Activated naive CD4-positive, alpha-beta T cell treated with anti-CD3 and anti-CD28 coated beads, Interleukin-2, amount 50 U/mL, for 24 hours (primary cell): ENCODE measurements around the gene LYPD4.
A peak's percentile ranks its signal among the peaks of the same experiment; 100 is the strongest.

ENCODE experiments used
- H3K27ac Mint-ChIP-seq: one replicate; pipeline ENCODE4 v1.8.0; 2021; ENCODE audit warnings: mild to moderate bottlenecking, mixed read lengths
- H3K27me3 Mint-ChIP-seq: one replicate; pipeline ENCODE4 v1.8.0; 2021; ENCODE audit warnings: mixed read lengths
- H3K36me3 Mint-ChIP-seq: one replicate; pipeline ENCODE4 v1.8.0; 2021; ENCODE audit warnings: mixed read lengths
- H3K4me1 Mint-ChIP-seq: one replicate; pipeline ENCODE4 v1.8.0; 2021; ENCODE audit warnings: mixed read lengths
- H3K4me3 Mint-ChIP-seq: one replicate; pipeline ENCODE4 v1.8.0; 2021; ENCODE audit warnings: mild to moderate bottlenecking, mixed read lengths
- H3K9me3 Mint-ChIP-seq: one replicate; pipeline ENCODE4 v1.8.0; 2021; ENCODE audit warnings: mixed read lengths

Gene LYPD4

DNA sequence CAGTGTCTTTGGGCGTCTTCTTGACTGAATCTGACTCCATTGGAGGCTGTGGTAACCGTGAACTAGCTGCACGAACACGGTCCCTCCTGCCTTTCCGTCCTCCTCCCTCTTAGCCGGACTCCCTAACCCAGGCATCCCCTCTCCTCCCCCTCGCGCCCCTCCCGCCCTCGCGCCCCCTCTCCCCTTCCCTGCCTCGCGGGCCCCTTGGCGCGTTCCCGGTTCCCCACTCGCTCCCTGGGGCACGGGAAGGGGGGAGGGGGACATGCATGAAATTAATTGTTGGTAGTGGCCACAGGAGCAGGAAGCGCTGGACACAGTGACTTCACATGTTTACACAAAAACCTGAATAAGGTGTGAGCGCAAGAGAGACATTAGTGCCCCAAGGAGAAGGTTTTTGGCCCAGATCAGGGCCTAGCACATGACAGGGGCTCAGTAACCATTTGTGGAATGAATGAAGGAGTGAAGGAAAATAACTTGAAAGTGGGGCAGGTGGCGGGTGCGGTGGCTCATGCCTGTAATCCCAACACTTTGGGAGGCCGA, 638 bp upstream of the LYPD4 start:
- H3K27ac Mint-ChIP-seq, result no peak overlapping the region

DNA sequence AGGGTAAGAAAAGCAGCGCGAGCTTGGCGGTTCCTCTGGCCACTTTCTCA, 343 bp upstream of the LYPD4 start, which contains the start of gene DMRTC2:
Gene DMRTC2, plus strand, starts transcription at position 42 of the 50 bp plus-strand sequence. CDS start 2,387 bp downstream, outside the sequence.
- Mint-ChIP-seq H3K27ac (no peak within 1 kb of the TSS), H3K4me1 (no peaks in the 10 kb centered on the region), H3K27me3 (no peaks in the 10 kb centered on the region), H3K9me3 (no peaks in the 10 kb centered on the region), H3K4me3 (no peak within 1 kb of the TSS), H3K36me3 (no peaks in the 10 kb centered on the region)

More for the DNA sequence above, 638 bp upstream of the LYPD4 start:
- H3K27me3 Mint-ChIP-seq, result no peaks in the 10 kb centered on the region
- no peak overlapping the region for H3K4me3 Mint-ChIP-seq
- H3K9me3 Mint-ChIP-seq, result no peaks in the 10 kb centered on the region
- H3K4me1 Mint-ChIP-seq, result no peaks in the 10 kb centered on the region
- no peaks in the 10 kb centered on the region for H3K36me3 Mint-ChIP-seq

DNA sequence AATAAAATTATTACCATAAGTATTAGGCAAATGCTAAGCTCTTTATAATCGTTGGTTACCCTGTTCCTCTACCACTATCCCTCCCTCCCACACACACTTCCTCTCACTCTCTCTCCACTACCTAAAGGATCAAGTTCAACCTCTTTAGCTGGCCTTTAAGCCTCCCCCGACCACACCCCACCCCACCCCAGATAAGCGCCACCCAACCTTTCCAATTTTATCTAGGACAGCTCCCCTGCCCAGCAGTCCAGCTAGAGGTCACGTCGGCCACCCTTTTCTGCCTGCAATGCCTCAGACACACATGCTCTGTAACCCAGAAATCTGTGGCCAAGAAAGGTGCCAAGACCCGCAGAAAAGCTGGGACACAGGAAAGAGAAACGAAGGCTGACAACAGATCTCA, 1.1 kb downstream of the LYPD4 start:
- Mint-ChIP-seq H3K27ac (no peak overlapping the region), H3K36me3 (no peaks in the 10 kb centered on the region), H3K4me3 (no peak overlapping the region), H3K4me1 (no peaks in the 10 kb centered on the region), H3K9me3 (no peaks in the 10 kb centered on the region), H3K27me3 (peaks cover 2% of the 10 kb centered on the region)

DNA sequence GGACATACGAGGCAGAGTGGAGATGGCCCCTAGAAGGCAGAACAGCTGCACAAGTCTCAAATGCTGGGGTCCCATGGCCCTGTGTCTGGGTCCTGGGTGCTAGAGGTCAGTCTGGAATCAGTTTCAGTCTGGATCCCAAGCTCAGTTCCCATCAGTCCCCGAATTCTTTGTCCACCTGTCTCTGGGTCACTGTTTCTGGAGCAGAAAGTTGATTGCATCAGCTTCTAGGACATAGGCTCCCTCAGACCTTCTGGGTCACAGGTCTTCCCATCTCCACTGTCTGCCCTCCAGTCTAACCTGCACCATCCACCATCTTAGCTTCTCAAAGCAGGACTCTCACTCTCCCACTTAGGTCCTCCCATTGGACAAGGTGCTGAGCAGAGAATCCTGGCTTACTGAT, 5.3 kb downstream of the LYPD4 start:
- Mint-ChIP-seq H3K4me1 (no peaks in the 10 kb centered on the region), H3K4me3 (no peak overlapping the region), H3K27ac (no peak overlapping the region), H3K9me3 (no peaks in the 10 kb centered on the region), H3K27me3 (peaks cover 3% of the 10 kb centered on the region), H3K36me3 (no peaks in the 10 kb centered on the region)

DNA sequence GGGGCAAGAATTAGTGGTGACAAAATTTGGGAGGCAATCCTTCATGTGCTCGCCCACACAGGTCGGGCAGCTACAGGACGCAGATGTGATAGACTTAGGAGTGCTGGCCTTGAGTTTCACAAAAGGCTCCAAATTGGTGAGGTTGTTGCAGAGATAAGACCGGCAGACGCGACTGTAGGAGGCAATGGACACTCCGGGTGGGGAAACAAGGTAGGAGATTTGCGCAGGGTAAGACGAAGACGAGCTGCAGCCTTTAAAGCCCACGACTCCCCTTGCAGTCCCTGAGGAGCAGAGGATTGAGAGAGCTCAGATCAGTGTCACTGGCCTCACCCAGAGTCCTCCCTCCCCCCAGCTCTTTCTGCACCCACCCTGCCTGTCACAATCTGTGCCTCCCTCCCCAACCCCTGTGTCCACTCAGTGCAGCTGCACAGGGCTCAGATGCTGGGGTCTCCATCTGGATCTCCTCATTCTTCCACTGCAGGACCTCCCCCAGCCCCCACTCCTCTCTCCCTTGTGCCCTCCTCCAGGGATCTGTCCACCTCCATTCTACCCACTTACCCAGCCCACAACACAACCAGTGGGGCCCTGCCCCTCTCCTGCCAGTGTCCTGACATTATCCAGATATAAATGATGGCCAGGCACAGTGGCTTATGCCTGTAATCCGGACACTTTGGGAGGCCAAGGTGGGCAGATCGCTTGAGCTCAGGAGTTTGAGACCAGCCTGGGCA, 6.3 kb downstream of the LYPD4 start:
- H3K27ac Mint-ChIP-seq, result no peak overlapping the region
- no peaks in the 10 kb centered on the region for H3K36me3 Mint-ChIP-seq
- H3K4me1 Mint-ChIP-seq, result no peaks in the 10 kb centered on the region
- peaks cover 3% of the 10 kb centered on the region for H3K27me3 Mint-ChIP-seq
- H3K4me3 Mint-ChIP-seq, result no peak overlapping the region
- no peaks in the 10 kb centered on the region for H3K9me3 Mint-ChIP-seq

DNA sequence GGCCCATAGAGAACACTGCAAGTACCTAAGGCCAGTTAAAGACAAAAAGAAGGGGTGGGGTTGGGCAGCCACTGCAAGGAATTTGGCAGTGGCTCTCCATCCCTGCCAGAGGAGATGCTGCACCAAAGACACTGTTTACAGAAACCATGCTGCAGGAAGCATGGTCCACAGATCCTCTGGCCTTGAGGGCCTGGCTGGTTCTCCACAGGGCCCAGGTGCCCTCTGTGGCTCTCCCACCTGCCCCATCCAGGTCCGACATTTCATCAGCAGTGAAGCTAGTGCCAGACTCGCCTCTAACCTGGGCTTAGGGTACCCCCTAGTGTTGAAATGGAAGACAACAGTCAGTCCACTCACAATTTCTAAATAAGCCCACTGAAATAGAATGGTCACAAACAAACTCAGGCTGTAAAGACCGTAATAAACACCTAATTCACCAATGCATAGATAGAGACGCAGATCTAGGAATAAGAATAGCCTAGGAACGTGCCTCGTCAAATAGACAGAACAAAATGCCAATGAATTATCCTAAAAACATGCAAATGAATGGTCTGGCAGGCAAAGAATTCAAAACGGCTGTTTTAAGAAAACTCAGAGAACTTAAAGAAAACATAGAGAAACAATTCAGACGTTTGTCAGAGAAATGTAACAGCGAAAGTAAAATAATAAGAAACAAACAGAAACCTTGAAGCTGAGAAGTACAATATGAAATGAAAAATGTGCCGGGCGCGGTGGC, 23.3 kb downstream of the LYPD4 start:
- H3K27ac Mint-ChIP-seq, result no peak overlapping the region

DNA sequence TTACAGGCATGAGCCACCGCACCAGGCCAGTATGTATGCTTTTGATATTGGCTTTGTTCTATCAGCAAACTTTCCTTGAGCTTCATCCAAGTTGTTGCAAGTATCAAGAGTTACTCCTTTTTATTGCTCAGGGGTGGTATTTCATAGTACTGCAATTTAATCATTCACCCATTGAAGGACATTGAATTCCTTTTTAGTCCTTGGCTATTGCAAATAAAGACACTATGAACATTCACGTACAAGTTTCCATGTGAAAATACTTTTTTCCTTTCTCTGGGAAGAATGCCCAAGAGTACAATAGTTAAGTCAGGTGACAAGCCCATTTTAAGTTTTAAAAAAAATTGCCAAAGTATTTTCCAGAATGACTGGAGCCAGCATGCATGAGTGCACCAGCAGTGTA, 27.7 kb downstream of the LYPD4 start:
- Mint-ChIP-seq H3K27ac (no peak overlapping the region), H3K36me3 (no peaks in the 10 kb centered on the region), H3K27me3 (peaks cover 4% of the 10 kb centered on the region), H3K4me3 (no peak overlapping the region), H3K9me3 (no peaks in the 10 kb centered on the region), H3K4me1 (peaks cover 10% of the 10 kb centered on the region)

More for the DNA sequence above, 23.3 kb downstream of the LYPD4 start:
- H3K27me3 Mint-ChIP-seq, result peaks cover 12% of the 10 kb centered on the region
- no peak overlapping the region for H3K4me3 Mint-ChIP-seq
- no peaks in the 10 kb centered on the region for H3K9me3 Mint-ChIP-seq
- no peaks in the 10 kb centered on the region for H3K4me1 Mint-ChIP-seq
- H3K36me3 Mint-ChIP-seq, result no peaks in the 10 kb centered on the region

DNA sequence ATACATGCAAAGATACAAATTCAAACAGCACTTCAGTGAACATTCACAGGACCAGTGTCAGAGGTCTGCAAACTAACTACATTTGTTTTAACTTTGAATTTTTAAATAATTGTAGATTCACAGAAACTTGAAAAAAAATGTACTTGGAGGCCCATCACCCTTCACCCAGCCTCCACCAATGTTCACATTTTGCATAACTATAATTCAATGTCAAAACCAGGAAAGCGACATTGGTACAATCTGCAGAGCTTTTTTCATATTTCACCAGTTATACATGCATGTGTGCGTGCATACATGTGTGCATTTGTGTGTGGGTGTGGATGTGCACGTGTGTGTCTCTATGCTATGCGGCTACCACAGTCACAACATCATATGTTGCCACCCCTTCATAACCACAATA, 29.2 kb downstream of the LYPD4 start:
- Mint-ChIP-seq H3K36me3 (no peaks in the 10 kb centered on the region), H3K27me3 (no peaks in the 10 kb centered on the region), H3K4me1 (peaks cover 10% of the 10 kb centered on the region), H3K9me3 (no peaks in the 10 kb centered on the region), H3K27ac (no peak overlapping the region), H3K4me3 (no peak overlapping the region)

DNA sequence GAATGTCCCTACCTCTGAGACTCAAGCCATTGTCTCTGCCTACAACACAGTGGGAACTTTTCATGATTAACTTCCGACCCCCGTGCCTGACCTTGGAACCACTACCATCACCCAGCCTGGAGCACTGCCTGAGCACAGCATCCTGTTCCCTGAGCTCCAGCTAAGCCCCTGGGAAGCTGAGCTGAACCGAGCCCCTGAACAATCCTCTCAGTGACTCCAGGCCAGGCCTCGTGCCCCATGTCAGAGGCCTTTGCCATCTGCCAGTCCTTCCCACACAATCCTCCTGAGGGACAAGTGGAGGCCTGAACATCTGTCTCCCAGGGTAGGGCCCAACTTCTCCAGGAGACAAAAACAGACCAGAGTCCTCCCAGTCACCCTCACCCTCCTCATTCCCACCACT, 30.6 kb downstream of the LYPD4 start:
- peaks cover 10% of the 10 kb centered on the region for H3K4me1 Mint-ChIP-seq
- H3K36me3 Mint-ChIP-seq, result no peaks in the 10 kb centered on the region

DNA sequence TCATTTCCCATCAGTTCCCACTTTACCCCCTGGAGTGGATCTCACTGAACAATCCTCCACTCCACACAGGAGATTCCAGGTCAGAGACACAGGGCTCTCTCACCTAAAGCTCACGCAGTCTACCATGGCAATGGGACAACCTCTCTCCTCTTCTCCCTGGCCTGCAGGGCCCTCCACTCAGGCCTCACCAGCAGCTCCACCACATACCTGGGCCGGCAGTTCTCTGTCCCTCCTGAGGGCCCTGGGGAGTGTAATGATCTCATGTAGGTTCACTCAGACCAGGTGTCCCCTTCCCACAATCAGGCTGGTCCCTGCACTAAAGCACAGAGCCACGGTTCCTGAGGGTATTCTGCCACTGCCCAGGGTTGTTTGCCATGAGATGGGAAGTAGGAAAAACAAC, 32.5 kb downstream of the LYPD4 start:
- H3K27me3 Mint-ChIP-seq, result peaks cover 6% of the 10 kb centered on the region
- H3K9me3 Mint-ChIP-seq, result no peaks in the 10 kb centered on the region
- no peak overlapping the region for H3K27ac Mint-ChIP-seq
- H3K4me3 Mint-ChIP-seq, result no peak overlapping the region
- H3K36me3 Mint-ChIP-seq, result no peaks in the 10 kb centered on the region
- peaks cover 10% of the 10 kb centered on the region for H3K4me1 Mint-ChIP-seq

More for the DNA sequence above, 30.6 kb downstream of the LYPD4 start:
- H3K4me3 Mint-ChIP-seq, result no peak overlapping the region
- peaks cover 6% of the 10 kb centered on the region for H3K27me3 Mint-ChIP-seq
- no peaks in the 10 kb centered on the region for H3K9me3 Mint-ChIP-seq
- H3K27ac Mint-ChIP-seq, result no peak overlapping the region

DNA sequence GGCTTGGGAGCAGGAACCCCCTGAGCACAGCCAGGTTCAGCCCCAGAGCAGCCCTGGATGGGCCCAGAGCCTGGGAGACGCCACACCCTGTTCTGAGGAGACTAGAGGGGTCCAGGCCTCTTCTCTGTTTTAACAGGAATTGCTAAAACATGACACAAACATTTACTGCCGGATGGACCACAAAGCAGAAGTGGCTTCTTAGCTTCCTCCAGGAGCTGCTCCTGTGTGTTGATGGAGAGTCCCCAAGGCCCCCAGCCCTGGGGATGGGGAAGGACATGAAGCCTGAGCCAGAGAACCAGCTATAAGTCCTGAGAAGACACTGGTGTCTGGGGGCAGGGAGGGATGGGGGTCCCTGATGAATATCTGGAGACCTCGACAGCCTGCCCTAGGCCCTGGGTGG, 33.4 kb downstream of the LYPD4 start:
- Mint-ChIP-seq H3K4me1 (peaks cover 10% of the 10 kb centered on the region), H3K27ac (no peak overlapping the region)

DNA sequence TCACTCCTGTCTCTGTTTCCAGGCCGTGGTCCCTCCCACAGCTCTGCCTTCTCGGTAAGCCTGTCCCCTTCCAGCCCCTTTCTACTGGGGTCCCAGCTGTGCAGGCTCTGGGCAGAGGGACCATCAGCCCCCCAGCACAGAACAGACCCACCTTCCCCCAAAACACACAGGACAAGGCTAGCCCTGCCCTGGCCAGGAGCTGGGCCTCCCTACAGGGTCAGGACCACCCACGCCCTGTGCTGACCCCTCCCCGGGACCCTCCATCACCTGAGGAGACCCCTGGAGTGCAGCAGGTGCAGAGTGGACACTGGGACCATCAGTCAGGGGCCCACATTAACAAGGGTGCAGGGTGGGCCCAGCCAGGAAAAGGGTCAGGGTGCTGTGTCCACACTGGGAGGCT, 34.2 kb downstream of the LYPD4 start:
- Mint-ChIP-seq H3K27me3 (peaks cover 6% of the 10 kb centered on the region), H3K9me3 (no peaks in the 10 kb centered on the region), H3K36me3 (no peaks in the 10 kb centered on the region), H3K4me3 (no peak overlapping the region), H3K27ac (no peak overlapping the region), H3K4me1 (peaks cover 8% of the 10 kb centered on the region)

More for the DNA sequence above, 33.4 kb downstream of the LYPD4 start:
- Mint-ChIP-seq H3K27me3 (peaks cover 6% of the 10 kb centered on the region), H3K4me3 (no peak overlapping the region), H3K36me3 (no peaks in the 10 kb centered on the region), H3K9me3 (no peaks in the 10 kb centered on the region)

DNA sequence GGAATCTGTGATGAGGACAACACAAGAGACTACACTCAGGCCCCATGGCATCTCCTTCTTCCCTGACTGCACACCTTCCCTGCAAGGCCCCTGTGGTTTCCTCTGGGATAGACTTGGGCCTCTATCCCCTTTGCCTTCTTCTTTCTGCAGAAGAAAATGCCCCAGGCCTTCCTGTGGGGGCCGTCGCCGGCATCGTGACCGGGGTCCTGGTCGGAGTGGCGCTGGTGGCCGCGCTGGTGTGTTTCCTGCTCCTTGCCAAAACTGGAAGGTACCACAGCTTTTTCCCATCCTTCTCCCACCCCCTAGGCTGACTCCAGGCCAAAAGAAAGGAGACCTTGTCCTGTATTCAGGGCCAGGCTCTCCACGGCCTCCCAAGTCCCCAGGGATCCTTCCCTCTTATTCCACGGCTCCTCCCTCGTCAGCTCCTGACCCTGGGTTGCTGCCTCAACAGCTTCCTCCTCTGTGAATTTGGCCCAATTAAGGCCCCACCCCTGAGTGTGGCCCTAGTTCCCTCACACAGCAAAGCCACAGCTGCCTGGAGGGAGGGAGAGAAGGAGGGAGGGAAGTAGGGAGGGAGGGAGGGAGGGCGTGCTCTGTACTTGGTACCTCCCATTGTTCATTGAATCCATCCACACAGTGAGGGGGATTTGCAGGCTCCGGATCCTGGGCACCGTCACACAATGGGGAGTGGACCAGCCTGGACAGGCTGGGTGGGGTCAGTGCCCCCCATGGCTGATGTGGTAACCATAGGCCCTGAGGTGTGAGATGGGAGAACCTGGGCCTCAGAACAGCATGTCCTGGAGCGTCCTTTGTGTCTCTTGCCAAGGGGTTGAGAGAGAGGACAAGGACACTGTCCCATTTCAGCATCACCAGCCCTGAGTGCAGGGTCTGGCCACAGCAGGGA, 35.6 kb downstream of the LYPD4 start:
- Mint-ChIP-seq H3K4me3 (no peak overlapping the region), H3K4me1 (no peaks in the 10 kb centered on the region), H3K36me3 (no peaks in the 10 kb centered on the region), H3K27ac (peak overlapping the region; percentile 46), H3K9me3 (no peaks in the 10 kb centered on the region), H3K27me3 (peaks cover 6% of the 10 kb centered on the region)

DNA sequence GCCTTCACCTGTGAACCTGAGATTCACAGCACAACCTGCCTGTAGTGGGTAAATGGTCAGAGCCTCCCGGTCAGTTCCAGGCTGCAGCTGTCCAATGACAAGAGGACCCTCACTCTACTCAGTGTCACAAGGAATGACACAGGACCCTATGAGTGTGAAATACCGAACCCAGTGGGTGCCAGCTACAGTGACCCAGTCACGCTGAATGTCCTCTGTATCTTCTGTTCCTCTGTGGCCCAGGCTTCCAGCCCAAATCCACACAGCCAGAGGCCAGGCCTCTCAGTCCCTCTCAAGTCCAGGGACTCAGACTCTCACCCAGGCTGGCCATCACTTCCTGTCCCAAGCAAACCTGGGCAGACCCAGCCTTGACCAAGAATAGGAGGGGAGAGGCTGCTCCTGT, 37.3 kb downstream of the LYPD4 start:
- no peak overlapping the region for H3K4me3 Mint-ChIP-seq
- no peaks in the 10 kb centered on the region for H3K36me3 Mint-ChIP-seq
- no peaks in the 10 kb centered on the region for H3K9me3 Mint-ChIP-seq
- peaks cover 3% of the 10 kb centered on the region for H3K4me1 Mint-ChIP-seq
- H3K27ac Mint-ChIP-seq, result no peak overlapping the region
- H3K27me3 Mint-ChIP-seq, result peaks cover 6% of the 10 kb centered on the region

DNA sequence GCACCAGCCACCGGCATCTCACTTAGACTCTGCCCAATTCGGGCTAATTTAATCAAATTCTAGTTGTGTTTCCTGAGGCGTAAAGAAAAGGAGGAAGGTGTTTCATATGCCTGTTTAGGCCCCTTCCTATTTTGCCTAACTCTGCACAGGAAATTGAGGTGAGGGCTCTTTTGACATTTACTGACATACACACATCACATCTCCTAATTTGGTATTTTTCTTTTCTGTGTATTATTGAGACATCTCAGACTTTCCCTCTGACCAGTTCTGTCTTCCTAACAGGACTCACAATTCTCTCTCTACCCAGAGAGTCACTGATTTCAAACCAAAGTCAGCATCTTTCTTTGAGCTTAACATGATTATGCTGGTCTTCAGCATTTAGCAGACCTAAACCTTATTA, 40.1 kb downstream of the LYPD4 start:
- Mint-ChIP-seq H3K27me3 (no peaks in the 10 kb centered on the region), H3K9me3 (no peaks in the 10 kb centered on the region), H3K4me3 (no peak overlapping the region), H3K36me3 (no peaks in the 10 kb centered on the region), H3K4me1 (peaks cover 3% of the 10 kb centered on the region), H3K27ac (no peak overlapping the region)

DNA sequence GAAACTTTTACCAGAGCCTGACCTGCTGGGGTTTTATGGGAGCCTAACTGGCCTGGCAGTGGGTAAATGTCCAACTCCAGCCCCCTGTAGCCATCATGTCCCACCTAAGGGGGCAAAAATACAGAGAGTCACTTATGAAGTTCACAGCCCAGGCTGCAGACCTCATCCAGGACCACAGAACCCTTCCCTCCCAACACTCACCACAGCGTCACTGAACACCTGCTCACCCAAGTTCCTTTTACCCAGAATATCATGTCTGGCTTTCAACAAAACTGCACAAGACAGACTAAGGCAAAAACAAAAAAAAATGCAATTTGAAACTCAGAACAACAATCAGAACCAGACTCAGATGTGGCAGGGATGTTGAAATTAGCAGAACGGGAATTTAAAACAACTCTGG, 41.7 kb downstream of the LYPD4 start:
- Mint-ChIP-seq H3K27me3 (no peaks in the 10 kb centered on the region), H3K4me1 (peaks cover 3% of the 10 kb centered on the region), H3K9me3 (no peaks in the 10 kb centered on the region), H3K4me3 (no peak overlapping the region), H3K27ac (no peak overlapping the region), H3K36me3 (no peaks in the 10 kb centered on the region)
